GM19238 (cell line): ENCODE results near the gene ZBTB24.

Source experiments
- DNase-seq: peaks from one replicate; pipeline ENCODE4 v3.0.0; 2011; ENCODE audit warnings: low spot score; ENCODE audit not compliant: insufficient read length

Gene ZBTB24

GRCh38 chr6:109421184-109421583 is 61.8 kb downstream of the ZBTB24 start:
- no peak for DNase-seq

GRCh38 chr6:109420751-109421150 is 62.3 kb downstream of the ZBTB24 start:
- no peak for DNase-seq

- DNase-seq: no peak
Measured at GRCh38 chr6:109417646-109418045, 65.4 kb downstream of the ZBTB24 start.
